HepG2 (cell line): ENCODE results near the gene HSPA13. TPM values are rescaled to one million over a fixed set of nuclear protein-coding genes. Genes with fewer than 3 reads are reported as not detected.

ENCODE experiments used
- ATAC-seq: fragments of 200-7000 bp; cut with Tn5 transposase; 3 replicates; pipeline ENCODE4 v1.9.1; 2020; ENCODE audit warnings: mild to moderate bottlenecking, moderate library complexity
- Bru-seq: library from RNA; stranded (reverse); fragments of 400-500 nt; gene quantifications from one replicate; lab custom pipeline; 2021; lab: Mats Ljungman, UMichigan
- BruChase-seq, 2 experiments: library from RNA; stranded (reverse); fragments of 400-500 nt; gene quantifications; one replicate each; lab custom pipeline; 2021; lab: Mats Ljungman, UMichigan
- BruUV-seq: library from RNA; stranded (reverse); fragments of 400-500 nt; replicated peaks from 2 replicates; lab custom pipeline; 2021; lab: Mats Ljungman, UMichigan
- CTCF ChIA-PET: fragments of 300-600 bp; formaldehyde crosslinking; extraction: SDS; loops from one replicate; lab custom pipeline; 2021; ENCODE audit warnings: low total read pairs, inconsistent platforms, low intra/inter-chr PET ratio; lab: Yijun Ruan, JAX
- POLR2A ChIA-PET: fragments of 350-600 bp; sonication (Branson Sonifier 250); formaldehyde crosslinking; loops from one replicate; lab custom pipeline; 2020; ENCODE audit warnings: antibody characterized with exemption, inconsistent platforms; lab: Yijun Ruan, JAX
- DNase-seq: peaks from one replicate; pipeline ENCODE4 v3.0.0-alpha.2; 2015; ENCODE audit warnings: low spot score
- FAIRE-seq: peaks from 3 replicates; lab custom pipeline; 2011; peaks lifted over from hg19 to GRCh38; lab: Jason Lieb, UNC
- H2AFZ ChIP-seq: one replicate; pipeline ENCODE4 v1.6.1; 2011; ENCODE audit warnings: low read length, inconsistent platforms
- H3K27ac ChIP-seq: fragments of 300-600 bp; 3 replicates; pipeline ENCODE4 v1.8.0; 2011; ENCODE audit warnings: mixed run types, mild to moderate bottlenecking, mixed read lengths, low read length, inconsistent platforms; ENCODE audit not compliant: insufficient read depth; ENCODE audit errors: extremely low read length
- H3K27me3 ChIP-seq, 2 experiments: fragments of 200-600 bp in 1 of 2; 2 replicates in 1 of 2; 3 replicates in 1 of 2; pipeline versions ENCODE4 v1.6.0 to v1.8.0; 2011; ENCODE audit warnings: low read length in 2 of 2, mild to moderate bottlenecking in 2 of 2, moderate library complexity in 2 of 2, inconsistent platforms in 1 of 2; ENCODE audit not compliant: insufficient read depth in 2 of 2, control insufficient read depth in 1 of 2
- H3K36me3 ChIP-seq, 2 experiments: fragments of 200-600 bp in 1 of 2; replicated peaks in 1 of 2; 2 replicates in 1 of 2; 3 replicates in 1 of 2; pipeline versions ENCODE4 v1.5.1 to v1.8.0; 2011; ENCODE audit warnings: low read length in 2 of 2, inconsistent platforms in 1 of 2; ENCODE audit not compliant: insufficient read depth in 2 of 2, control insufficient read depth in 1 of 2
- H3K4me1 ChIP-seq: 2 replicates; pipeline ENCODE4 v1.5.1; 2012; ENCODE audit warnings: low read length, inconsistent platforms; ENCODE audit not compliant: insufficient read depth
- H3K4me2 ChIP-seq: 2 replicates; pipeline ENCODE4 v1.6.0; 2011; ENCODE audit warnings: low read depth, low read length, inconsistent platforms
- H3K4me3 ChIP-seq, 3 experiments: fragments of 200-600 bp in 1 of 3; sonication (generic), shearing (Covaris generic) in 1 of 3; replicated peaks in 1 of 3; 2 replicates each; pipeline ENCODE4 v1.5.1; 2011 to 2016; ENCODE audit warnings: low read length in 3 of 3, inconsistent platforms in 2 of 3, low read depth in 2 of 3, mild to moderate bottlenecking in 2 of 3, control low read depth in 1 of 3, mixed read lengths in 1 of 3; ENCODE audit not compliant: insufficient read depth in 1 of 3
- H3K79me2 ChIP-seq: one replicate; pipeline ENCODE4 v1.6.1; 2011; ENCODE audit warnings: low read length, inconsistent platforms; ENCODE audit not compliant: insufficient read depth
- H3K9ac ChIP-seq: 2 replicates; pipeline ENCODE4 v1.6.0; 2011; ENCODE audit warnings: mild to moderate bottlenecking, low read depth, low read length, inconsistent platforms; ENCODE audit not compliant: insufficient read depth
- H3K9me3 ChIP-seq: 2 replicates; pipeline ENCODE4 v1.5.1; 2012; ENCODE audit warnings: mild to moderate bottlenecking, low read length
- H4K20me1 ChIP-seq: 2 replicates; pipeline ENCODE4 v1.6.0; 2011; ENCODE audit warnings: inconsistent platforms, mild to moderate bottlenecking, low read length, moderate library complexity; ENCODE audit not compliant: insufficient read depth
- AGO1 ChIP-seq: fragments of 200-400 bp; formaldehyde crosslinking; IDR thresholded peaks from 2 replicates; pipeline ENCODE4 v1.6.1; 2017; ENCODE audit warnings: mild to moderate bottlenecking, low read depth, low read length, moderate library complexity; ENCODE audit not compliant: poor library complexity, severe bottlenecking
- KAT7 ChIP-seq: IDR thresholded peaks from 2 replicates; pipeline ENCODE4 v1.6.1; 2018; ENCODE audit warnings: borderline replicate concordance, missing compliant biosample characterization
- KMT2B ChIP-seq: IDR thresholded peaks from 2 replicates; pipeline ENCODE4 v1.6.1; 2016; ENCODE audit warnings: missing genetic modification reagents, missing compliant biosample characterization
- SIX4 ChIP-seq: sonication (generic); formaldehyde crosslinking; IDR thresholded peaks from 2 replicates; pipeline ENCODE4 v1.4.0; 2020; ENCODE audit warnings: missing genetic modification reagents
- ZNF142 ChIP-seq: sonication (generic); formaldehyde crosslinking; IDR thresholded peaks from 2 replicates; pipeline ENCODE4 v1.4.0; 2020; ENCODE audit warnings: missing genetic modification reagents
- ZNF207 ChIP-seq: fragments of 450-650 bp; IDR thresholded peaks from 2 replicates; pipeline ENCODE4 v1.6.1; 2016; ENCODE audit warnings: antibody characterized with exemption, borderline replicate concordance
- ZNF597 ChIP-seq: sonication (generic); formaldehyde crosslinking; IDR thresholded peaks from 2 replicates; pipeline ENCODE4 v1.5.0; 2020; ENCODE audit warnings: missing genetic modification reagents
- WGBS: methylation state at CpG from one replicate; pipeline ENCODE4 v1.1.6; 2017; ENCODE audit warnings: low lambda C conversion rate; 5-methylcytosine and 5-hydroxymethylcytosine counted together
- in situ Hi-C: cut with HindIII; loops from 2 replicates; pipeline ENCODE4 v1.10.0; 2017; ENCODE audit warnings: low pct_unique_long_range_greater_than_20kb; ENCODE audit not compliant: extremely low pct_ligation_motif_present
- intact Hi-C: fragments of 100-400 bp; cut with micrococcal nuclease; formaldehyde crosslinking; loops from one replicate; pipeline ENCODE4 v1.10.0; 2022; ENCODE audit not compliant: unreplicated experiment
- long read RNA-seq, 2 experiments: library from RNA in 1 of 2; library from polyadenylated mRNA in 1 of 2; stranded (forward) in 1 of 2; unstranded in 1 of 2; transcript quantifications; one replicate each; pipeline ENCODE4 v2.0.0, GENCODE V29; 2019 to 2022
- polyA minus RNA-seq, 3 experiments: library from RNA; depleted of rRNA, polyadenylated mRNA; stranded (reverse); fragments of >200 nt; gene quantifications; 2 replicates each; pipeline ENCODE4 v1.2.3, GENCODE V29; 2011; ENCODE audit warnings: low replicate concordance in 1 of 3
- polyA plus RNA-seq, 8 experiments: library from polyadenylated mRNA; depleted of rRNA in 3 of 8; stranded (reverse) in 7 of 8; unstranded in 1 of 8; fragments of >200 nt; fragmentation: Illumina TruSeq in 4 of 8; extraction: Trizol in 4 of 8; gene quantifications; 2 replicates each; pipeline versions ENCODE4 v1.2.1 to v1.2.3, GENCODE V29; 2011 to 2016; ENCODE audit warnings: low read depth in 4 of 8, missing spikeins in 1 of 8, mixed read lengths in 1 of 8; ENCODE audit not compliant: insufficient read depth in 1 of 8
- total RNA-seq, 5 experiments: library from RNA; depleted of rRNA; stranded (reverse); fragments of >200 nt; fragmentation: Illumina TruSeq; extraction: Trizol; gene quantifications; 2 replicates each; pipeline ENCODE4 v1.2.3, GENCODE V29; 2016; ENCODE audit warnings: low read depth in 1 of 5

HSPA13 gene
- total RNA-seq (2016; rRNA removed; fragmentation: Illumina TruSeq; extraction: Trizol): 20.5 and 28.4 TPM in 2 replicates
- 1.0 and 1.9 TPM in 2 replicates for total RNA-seq (2016; cell fraction: cytosol; rRNA removed; fragmentation: Illumina TruSeq; extraction: Trizol; ENCODE audit: low read depth)
- total RNA-seq (2016; cell fraction: insoluble cytoplasmic fraction; rRNA removed; fragmentation: Illumina TruSeq; extraction: Trizol): 17.9 and 29.8 TPM in 2 replicates
- total RNA-seq (2016; cell fraction: membrane; rRNA removed; fragmentation: Illumina TruSeq; extraction: Trizol): 4.1 and 5.3 TPM in 2 replicates
- total RNA-seq (2016; cell fraction: nucleus; rRNA removed; fragmentation: Illumina TruSeq; extraction: Trizol): 28.3 and 30.2 TPM in 2 replicates
- 16.5 and 21.2 TPM in 2 replicates for polyA plus RNA-seq (2011; rRNA removed)
- polyA plus RNA-seq (2011; cell fraction: cytosol; rRNA removed): 7.1 and 13.8 TPM in 2 replicates
- polyA plus RNA-seq (2011; cell fraction: nucleus; rRNA removed): 3.7 and 5.1 TPM in 2 replicates
- polyA plus RNA-seq (2012): 24.5 and 29.8 TPM in 2 replicates
- 0.79 and 0.90 TPM in 2 replicates for polyA plus RNA-seq (2016; cell fraction: cytosol; fragmentation: Illumina TruSeq; extraction: Trizol; ENCODE audit: low read depth)
- 12.5 and 15.0 TPM in 2 replicates for polyA plus RNA-seq (2016; cell fraction: insoluble cytoplasmic fraction; fragmentation: Illumina TruSeq; extraction: Trizol; ENCODE audit: low read depth)
- polyA plus RNA-seq (2016; cell fraction: membrane; fragmentation: Illumina TruSeq; extraction: Trizol; ENCODE audit: low read depth): 1.9 and 2.5 TPM in 2 replicates
- polyA plus RNA-seq (2016; cell fraction: nucleus; fragmentation: Illumina TruSeq; extraction: Trizol; ENCODE audit: insufficient read depth, low read depth): 25.8 and 29.2 TPM in 2 replicates
- 11.5 and 12.2 TPM in 2 replicates for polyA minus RNA-seq (2011; rRNA and poly(A)+ RNA removed; ENCODE audit: low replicate concordance)
- polyA minus RNA-seq (2011; cell fraction: cytosol; rRNA and poly(A)+ RNA removed): 24.5 and 26.5 TPM in 2 replicates
- 18.3 and 23.5 TPM in 2 replicates for polyA minus RNA-seq (2011; cell fraction: nucleus; rRNA and poly(A)+ RNA removed)
- percentile 87 among the genes with signal in this experiment for Bru-seq, nascent RNA
- percentile 98 among the genes with signal in this experiment for BruChase-seq, experiment 1, labeled RNA remaining after a 6-hour chase
- percentile 94 among the genes with signal in this experiment for BruChase-seq, experiment 2, labeled RNA remaining after a 2-hour chase
- long read RNA-seq, experiment 1, transcript HSPA13-201 (5 exons, 3,986 nt): major isoform, 22 of 24 reads
- long read RNA-seq, experiment 1, partial matches to known transcripts: 1 of 24 reads
- long read RNA-seq, experiment 1, other reads (novel, unspliced or antisense): 1 of 24 reads
- long read RNA-seq, experiment 2, transcript HSPA13-201 (5 exons, 3,986 nt): major isoform, 9 of 66 reads
- long read RNA-seq, experiment 2, partial matches to known transcripts: 2 of 66 reads
- long read RNA-seq, experiment 2, other reads (novel, unspliced or antisense): 55 of 66 reads

- ATAC-seq (peak; percentile 98), DNase-seq (peak; percentile 99), FAIRE-seq (peak; percentile 75)
- Histone ChIP-seq H3K36me3 (peaks cover 0 to 10% of the 10 kb centered on the region in 2 experiments; a peak in 2 of 5 replicates), H3K4me1 (peaks cover 29% of the 10 kb centered on the region), H3K9ac (peak within 1 kb of the TSS; percentile 76), H4K20me1 (no peaks in the 10 kb centered on the region; the same call in 1 of the 2 replicates), H3K4me2 (peak within 1 kb of the TSS; percentile 87), H3K4me3 (peak within 1 kb of the TSS; percentile 90 to 97 (median 90)), H3K9me3 (no peaks in the 10 kb centered on the region), H3K27me3 (no peaks in the 10 kb centered on the region; a peak in 1 of 5 replicates), H3K79me2 (peaks cover 32% of the 10 kb centered on the region), H3K27ac (peak within 1 kb of the TSS; percentile 68), H2AFZ (peak within 1 kb of the TSS; percentile 98)
- intact Hi-C loops: loop anchor here (5.0 to 10.0 kb wide), 4 partner anchors 559 to 1342 kb away; partner anchors contain the start of gene USP25
- ChIA-PET POLR2A (interaction anchor here (0.6 to 1.5 kb wide), 4 partner anchors 13 to 941 kb away, joined by 3 to 5 read pairs (median 4); no protein-coding TSS in a partner anchor), CTCF (no interaction called here)
- WGBS: 2% methylated on average over 31 of the region's 46 CpGs
- in situ Hi-C loops: no loop called here
- BruUV-seq: no TSS peak
- TF ChIP-seq ZNF597 (CRISPR knock-in tag) (0 out of 2 replicates have a peak, but pooled peaks have one; percentile 29), ZNF207 (no peak), KAT7 (CRISPR knock-in tag) (no peak), AGO1 (no peak), ZNF142 (CRISPR knock-in tag) (no peak), SIX4 (no peak), KMT2B (peak; percentile 67)
Observed at GRCh38 chr21:14382835-14383595, at the start of gene HSPA13. HSPA13 (minus strand) TSS chr21:14383146; CDS start chr21:14383119, 27 bp downstream.
